Caki2 (cell line): Measurements from ENCODE around the gene OR14J1. TPM values are rescaled to one million over a fixed set of nuclear protein-coding genes. Genes with fewer than 3 reads are reported as not detected.

Source experiments
- total RNA-seq: library from RNA; depleted of rRNA; stranded (reverse); fragments of >200 nt; shearing (Covaris generic); gene quantifications from 2 replicates; pipeline ENCODE4 v1.2.3, GENCODE V29; 2014; ENCODE audit warnings: low replicate concordance; rRNA removed

The OR14J1 gene
- total RNA-seq, 1 experiment from 2014 or later = not detected

Other genes starting within 250 kb of the OR14J1 start
- gene OR2B3, start 214.4 kb upstream of the OR14J1 start, total RNA-seq = not detected in 2 replicates
- gene OR2J1, start 202.2 kb upstream of the OR14J1 start, total RNA-seq = not detected in 2 replicates
- not detected in 2 replicates for gene OR2J3, start 193.6 kb upstream of the OR14J1 start, total RNA-seq
- not detected in 2 replicates for gene OR2J2, start 130.8 kb upstream of the OR14J1 start, total RNA-seq
- gene OR5V1, start 67.2 kb downstream of the OR14J1 start, total RNA-seq = not detected in 2 replicates
- gene OR12D3, start 73.6 kb downstream of the OR14J1 start, total RNA-seq = not detected in 2 replicates
- gene OR12D2, start 93.9 kb downstream of the OR14J1 start, total RNA-seq = not detected in 2 replicates
- gene OR12D1, start 113.2 kb downstream of the OR14J1 start, total RNA-seq = not detected in 2 replicates
- not detected in 2 replicates for gene OR10C1, start 137.6 kb downstream of the OR14J1 start, total RNA-seq
- gene OR11A1, start 155.4 kb downstream of the OR14J1 start, total RNA-seq = not detected in 2 replicates
- not detected in 2 replicates for gene OR2H1, start 155.5 kb downstream of the OR14J1 start, total RNA-seq
- not detected in 2 replicates for gene MAS1L, start 186.3 kb downstream of the OR14J1 start, total RNA-seq